Testis (tissue), 2 donors: ENCODE measurements around the gene ZNF791.

Source experiments
- POLR2A ChIP-seq: fragments of 450-650 bp; IDR thresholded peaks from one replicate; pipeline ENCODE4 v1.6.1; 2017; ENCODE audit warnings: antibody characterized with exemption, mild to moderate bottlenecking, moderate library complexity
- TF ChIP-seq, protein P1 (sequence below), 3 experiments: fragments of 450-650 bp in 2 of 3; fragments of 200-600 bp in 1 of 3; sonication (generic) in 1 of 3; IDR thresholded peaks; one replicate each; pipeline ENCODE4 v1.5.1; 2016 to 2019; ENCODE audit warnings: antibody characterized with exemption in 3 of 3, mild to moderate bottlenecking in 2 of 3, moderate library complexity in 1 of 3

- TF ChIP-seq, protein P1, sequence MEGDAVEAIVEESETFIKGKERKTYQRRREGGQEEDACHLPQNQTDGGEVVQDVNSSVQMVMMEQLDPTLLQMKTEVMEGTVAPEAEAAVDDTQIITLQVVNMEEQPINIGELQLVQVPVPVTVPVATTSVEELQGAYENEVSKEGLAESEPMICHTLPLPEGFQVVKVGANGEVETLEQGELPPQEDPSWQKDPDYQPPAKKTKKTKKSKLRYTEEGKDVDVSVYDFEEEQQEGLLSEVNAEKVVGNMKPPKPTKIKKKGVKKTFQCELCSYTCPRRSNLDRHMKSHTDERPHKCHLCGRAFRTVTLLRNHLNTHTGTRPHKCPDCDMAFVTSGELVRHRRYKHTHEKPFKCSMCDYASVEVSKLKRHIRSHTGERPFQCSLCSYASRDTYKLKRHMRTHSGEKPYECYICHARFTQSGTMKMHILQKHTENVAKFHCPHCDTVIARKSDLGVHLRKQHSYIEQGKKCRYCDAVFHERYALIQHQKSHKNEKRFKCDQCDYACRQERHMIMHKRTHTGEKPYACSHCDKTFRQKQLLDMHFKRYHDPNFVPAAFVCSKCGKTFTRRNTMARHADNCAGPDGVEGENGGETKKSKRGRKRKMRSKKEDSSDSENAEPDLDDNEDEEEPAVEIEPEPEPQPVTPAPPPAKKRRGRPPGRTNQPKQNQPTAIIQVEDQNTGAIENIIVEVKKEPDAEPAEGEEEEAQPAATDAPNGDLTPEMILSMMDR (IDR thresholded peaks at IDR 0.05) = no peak
- no peak for TF ChIP-seq POLR2A
These were observed 30.5 kb upstream of the ZNF791 start for GRCh38 chr19:12580180-12580694.
